ENCODE measurements around the gene IL16. TPM values are rescaled to one million over a fixed set of nuclear protein-coding genes. Genes with fewer than 3 reads are reported as not detected.

Gene IL16
- total and polyA plus RNA-seq, 9 of the 15 experiments (the other 6 are each of a cell fraction or from before 2014, with no cell fraction given), result 1.4 to 18.8 (median 10.6) TPM

- intact Hi-C loops (cut with micrococcal nuclease), result no loop called here
- no peaks in the 10 kb centered on the region for H3K9me1 ChIP-seq (ENCODE audit: control insufficient read depth, insufficient read depth, low read length)
- H3K79me2 ChIP-seq (ENCODE audit: control insufficient read depth, insufficient read depth, low read length), result no peaks in the 10 kb centered on the region
- BruUV-seq (replicated peaks), result no TSS peak
- no peak for FAIRE-seq
- no peak overlapping the region for H3K27ac ChIP-seq (ENCODE audit: extremely low read depth, low read depth, low read length)
- H3K4me1 ChIP-seq (replicated peaks in 1 of 2; ENCODE audit: control insufficient read depth in 2 of 2, insufficient read depth in 2 of 2, low read length in 2 of 2), result no peaks in the 10 kb centered on the region
- no peak overlapping the region for H3K4me2 ChIP-seq (ENCODE audit: insufficient read depth, low read length)
- TF ChIP-seq, protein P1, sequence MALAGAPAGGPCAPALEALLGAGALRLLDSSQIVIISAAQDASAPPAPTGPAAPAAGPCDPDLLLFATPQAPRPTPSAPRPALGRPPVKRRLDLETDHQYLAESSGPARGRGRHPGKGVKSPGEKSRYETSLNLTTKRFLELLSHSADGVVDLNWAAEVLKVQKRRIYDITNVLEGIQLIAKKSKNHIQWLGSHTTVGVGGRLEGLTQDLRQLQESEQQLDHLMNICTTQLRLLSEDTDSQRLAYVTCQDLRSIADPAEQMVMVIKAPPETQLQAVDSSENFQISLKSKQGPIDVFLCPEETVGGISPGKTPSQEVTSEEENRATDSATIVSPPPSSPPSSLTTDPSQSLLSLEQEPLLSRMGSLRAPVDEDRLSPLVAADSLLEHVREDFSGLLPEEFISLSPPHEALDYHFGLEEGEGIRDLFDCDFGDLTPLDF (CRISPR knock-in tag; IDR thresholded peaks at IDR 0.05), result no peak
- TF ChIP-seq SMARCE1 (IDR thresholded peaks at IDR 0.05) (no peak), NKRF (IDR thresholded peaks at IDR 0.05; ENCODE audit: borderline replicate concordance) (no peak), MTA3 (IDR thresholded peaks at IDR 0.05; ENCODE audit: borderline replicate concordance) (no peak), FOXM1 (IDR thresholded peaks at IDR 0.05; ENCODE audit: low read depth) (no peak), FOXM1 (CRISPR knock-in tag; IDR thresholded peaks at IDR 0.05; ENCODE audit: low read depth) (no peak), POU5F1 (IDR thresholded peaks at IDR 0.05; ENCODE audit: borderline replicate concordance, low read depth, low read length, partially characterized antibody) (no peak), ZEB2 (IDR thresholded peaks at IDR 0.05) (no peak), TCFL5 (CRISPR knock-in tag; conservative IDR thresholded peaks at IDR 0.05) (no peak), SP1 (CRISPR knock-in tag; IDR thresholded peaks at IDR 0.05) (no peak), RBM15 (IDR thresholded peaks at IDR 0.05; ENCODE audit: insufficient read depth, low read length) (no peak), ZNF696 (CRISPR knock-in tag; conservative IDR thresholded peaks at IDR 0.05) (no peak), BACH1 (tag; IDR thresholded peaks at IDR 0.05) (no peak), HLTF (IDR thresholded peaks at IDR 0.05) (no peak)
- TF ChIP-seq, protein P2, sequence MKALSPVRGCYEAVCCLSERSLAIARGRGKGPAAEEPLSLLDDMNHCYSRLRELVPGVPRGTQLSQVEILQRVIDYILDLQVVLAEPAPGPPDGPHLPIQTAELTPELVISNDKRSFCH (CRISPR knock-in tag; IDR thresholded peaks at IDR 0.05), result no peak
- TF ChIP-seq, protein P2 (tag; IDR thresholded peaks at IDR 0.05), result no peak
- 69% methylated on average over 22 of the region's 22 CpGs for WGBS (ENCODE audit: insufficient coverage, low coverage, missing lambda C conversion rate)
- no peak for ATAC-seq
- ChIA-PET CTCF (ENCODE audit: low intra/inter-chr PET ratio) (interaction anchor here (0.6 kb wide), 1 partner anchor 24 kb away, joined by 3 read pairs; no protein-coding TSS in a partner anchor), POLR2A (no interaction called here)
- 0 out of 4 replicates have a peak overlapping the region, but pooled peaks of 1 of the 2 experiments have one; percentile 19 for H3K9ac ChIP-seq (ENCODE audit: insufficient read depth in 1 of 2, low read depth in 2 of 2, low read length in 2 of 2)
- no peaks in the 10 kb centered on the region; the same call in 1 of the 2 replicates for H4K20me1 ChIP-seq (replicated peaks; ENCODE audit: control insufficient read depth, insufficient read depth, low read length)
- no peaks in the 10 kb centered on the region for H3K27me3 ChIP-seq (ENCODE audit: control insufficient read depth in 2 of 2, insufficient read depth in 2 of 2, low read length in 2 of 2)
- in situ Hi-C loops (cut with MboI), result no loop called here
- no peak overlapping the region for H3K4me3 ChIP-seq
- H2AFZ ChIP-seq (ENCODE audit: low read depth, low read length), result no peak overlapping the region
- no peak for DNase-seq (ENCODE audit: extremely low read depth in 1 of 4, low spot score in 3 of 4)
- H3K9me3 ChIP-seq (replicated peaks; ENCODE audit: control insufficient read depth, insufficient read depth, low read depth, low read length), result no peaks in the 10 kb centered on the region
- 0 out of 3 replicates have a peak, but pooled peaks cover 11% of the 10 kb centered on the region for H3K36me3 ChIP-seq (ENCODE audit: control insufficient read depth, insufficient read depth, low read length)
Measured at GRCh38 chr15:81312790-81313543, 116.3 kb downstream of the IL16 start.
